ENCODE data around the gene WWC1.

Gene WWC1

GRCh38 chr5:168400429-168401220 lies 109.2 kb downstream of the WWC1 start:
- TF ChIP-seq CTCF (IDR thresholded peaks at IDR 0.05; ENCODE audit: control extremely low read depth, extremely low read depth, low read depth, missing control alignments): no peak
- DNase-seq (ENCODE audit: extremely low spot score): no peak
- POLR2A ChIA-PET: no interaction called here
- CTCF ChIA-PET: interaction anchor here (1.5 to 3.1 kb wide), 2 partner anchors 10 to 286 kb away, joined by 3 to 9 read pairs; no protein-coding TSS in a partner anchor

- POLR2A ChIA-PET: no interaction called here
- CTCF ChIA-PET: interaction anchor here (1.0 to 3.1 kb wide), 2 partner anchors 10 to 12 kb away, joined by 3 to 9 read pairs; no protein-coding TSS in a partner anchor
- TF ChIP-seq CTCF (IDR thresholded peaks at IDR 0.05; ENCODE audit: control extremely low read depth, extremely low read depth, low read depth, missing control alignments): no peak
- DNase-seq (ENCODE audit: extremely low spot score): no peak
These were observed 109.8 kb downstream of the WWC1 start for GRCh38 chr5:168401226-168401625.

- no peak for TF ChIP-seq CTCF (IDR thresholded peaks at IDR 0.05; ENCODE audit: control extremely low read depth, extremely low read depth, low read depth, missing control alignments)
- POLR2A ChIA-PET: no interaction called here
- DNase-seq (ENCODE audit: extremely low spot score): no peak
- CTCF ChIA-PET: interaction anchor here (1.0 to 3.1 kb wide), 3 partner anchors 9 to 11 kb away, joined by 3 to 9 read pairs (median 4); no protein-coding TSS in a partner anchor
These were observed 110.4 kb downstream of the WWC1 start for GRCh38 chr5:168401880-168402279.

GRCh38 chr5:168404365-168404764 lies 112.9 kb downstream of the WWC1 start:
- POLR2A ChIA-PET: no interaction called here
- DNase-seq (ENCODE audit: extremely low spot score): no peak
- no peak for TF ChIP-seq CTCF (IDR thresholded peaks at IDR 0.05; ENCODE audit: control extremely low read depth, extremely low read depth, low read depth, missing control alignments)
- CTCF ChIA-PET: no interaction called here

GRCh38 chr5:168407211-168407610 lies 115.8 kb downstream of the WWC1 start:
- no peak for TF ChIP-seq CTCF (IDR thresholded peaks at IDR 0.05; ENCODE audit: control extremely low read depth, extremely low read depth, low read depth, missing control alignments)
- ChIA-PET POLR2A (no interaction called here), CTCF (interaction anchor here (0.7 to 2.2 kb wide), 2 partner anchors 9 to 10 kb away, joined by 3 to 5 read pairs; no protein-coding TSS in a partner anchor)
- no peak for DNase-seq (ENCODE audit: extremely low spot score)

- CTCF ChIA-PET: interaction anchor here (1.2 to 2.2 kb wide), 2 partner anchors 10 to 11 kb away, joined by 3 to 5 read pairs; no protein-coding TSS in a partner anchor
- no peak for DNase-seq (ENCODE audit: extremely low spot score)
- POLR2A ChIA-PET: no interaction called here
- no peak for TF ChIP-seq CTCF (IDR thresholded peaks at IDR 0.05; ENCODE audit: control extremely low read depth, extremely low read depth, low read depth, missing control alignments)
These were observed 117.3 kb downstream of the WWC1 start for GRCh38 chr5:168408561-168409305.

Data from GM10248 (cell line).